Limb (tissue), 2 donors: ENCODE measurements around the gene CYP19A1.
A peak's percentile ranks its signal among the peaks of the same experiment; 100 is the strongest.
"Not testable (repeated sequence)": the region's sequence is repeated elsewhere in the genome, so short reads cannot be mapped to it uniquely, and the experiment has no call there.

Experiments
- DNase-seq, 2 donors: peaks; one replicate each; pipeline ENCODE4 v3.0.0-alpha.2; 2016; ENCODE audit errors: extremely low spot score in 2 of 2

The CYP19A1 gene

DNA sequence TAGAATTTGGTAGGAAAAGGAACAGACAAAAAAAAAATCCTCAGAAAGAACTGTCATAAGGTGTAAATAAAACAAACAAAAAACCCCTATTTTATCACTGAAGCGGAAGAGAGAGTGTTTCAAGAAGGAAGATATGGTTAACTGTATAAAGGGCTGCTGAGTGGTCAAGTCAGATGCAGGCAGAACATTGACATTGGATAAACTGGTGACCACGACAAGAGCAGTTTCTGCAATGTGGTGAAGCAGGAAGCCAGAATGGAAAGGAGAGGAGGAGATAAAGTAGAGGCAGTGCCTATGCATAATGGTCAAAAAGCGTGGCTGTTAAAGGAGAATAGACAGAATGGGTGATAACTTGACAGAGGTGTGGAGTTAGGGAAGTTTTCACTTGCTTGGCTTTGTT lies 75.3 kb downstream of the CYP19A1 start:
- DNase-seq = no peak

DNA sequence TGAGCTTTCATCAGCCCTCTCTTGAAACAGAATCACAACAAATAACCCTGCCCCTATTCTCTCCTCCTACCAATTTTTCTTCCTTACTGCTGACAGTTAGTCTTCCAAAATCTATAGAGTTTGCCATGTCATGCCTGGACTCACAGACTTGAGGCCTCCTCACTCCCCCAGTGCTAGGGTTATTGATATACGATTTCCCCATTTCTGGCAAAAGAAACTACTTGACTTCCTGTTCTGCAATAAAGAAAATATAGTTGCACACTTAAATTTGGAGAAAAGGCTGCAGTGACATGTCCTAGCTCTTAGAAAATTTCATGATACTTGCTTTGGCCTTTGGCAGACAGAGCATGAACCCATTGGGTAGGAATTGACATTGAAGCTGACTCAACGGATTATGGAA lies 75.9 kb downstream of the CYP19A1 start:
- DNase-seq = no peak

DNA sequence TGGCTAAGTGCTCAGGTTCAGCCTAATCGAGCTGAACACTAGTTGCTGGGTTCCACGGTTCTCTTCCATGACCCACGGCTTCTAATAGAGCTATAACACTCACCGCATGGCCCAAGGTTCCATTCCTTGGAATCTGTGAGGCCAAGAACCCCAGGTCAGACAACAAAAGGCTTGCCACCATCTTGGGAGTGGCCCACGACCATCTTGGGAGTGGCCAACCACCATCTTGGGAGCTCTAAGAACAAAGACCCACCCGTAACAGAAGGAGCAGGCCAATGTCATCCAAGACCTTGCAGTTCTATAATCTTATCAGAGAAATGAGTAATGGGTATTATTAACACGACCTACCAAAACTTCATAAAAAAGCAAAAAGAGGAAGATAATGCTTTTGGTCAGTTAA lies 77.3 kb downstream of the CYP19A1 start:
- DNase-seq = not testable (repeated sequence)

DNA sequence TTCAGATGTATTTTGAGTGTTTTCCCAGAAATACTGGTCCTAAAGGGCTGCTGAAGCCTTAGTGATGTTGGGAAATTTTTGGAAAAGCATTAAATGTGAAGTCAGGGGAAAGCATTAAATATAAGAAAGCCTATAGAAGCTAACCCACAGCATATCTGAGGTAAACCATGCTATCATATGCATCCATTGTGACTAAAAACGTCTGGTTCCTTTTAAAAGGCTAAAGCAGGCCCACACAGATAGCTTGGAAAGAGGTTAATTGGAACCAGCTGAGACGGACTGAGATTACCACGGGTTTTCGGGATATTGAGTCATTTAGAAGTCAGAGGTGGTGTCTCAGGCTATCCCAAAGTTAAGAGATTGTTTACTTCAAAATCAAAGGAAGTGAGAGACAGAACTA lies 78.2 kb downstream of the CYP19A1 start:
- no peak for DNase-seq

DNA sequence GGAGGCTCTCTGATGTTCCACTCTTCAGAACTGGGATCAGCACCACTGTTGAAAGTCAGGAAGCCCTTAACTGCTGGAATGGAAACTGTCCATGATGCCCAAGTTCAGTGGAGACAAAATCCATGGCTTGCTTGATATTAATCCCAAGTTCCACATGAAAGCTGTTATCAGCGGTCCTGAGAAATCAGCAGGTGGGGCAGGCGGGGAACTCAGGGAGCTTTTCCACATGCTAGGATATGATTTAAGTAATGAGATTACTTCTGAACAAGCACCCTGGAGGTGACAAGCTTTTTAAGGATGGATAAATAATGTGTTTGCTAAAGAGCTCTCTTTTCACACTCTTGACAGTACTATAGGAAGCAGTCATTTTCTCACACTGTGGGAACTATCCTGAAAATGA lies 82.9 kb downstream of the CYP19A1 start:
- DNase-seq = no peak

DNA sequence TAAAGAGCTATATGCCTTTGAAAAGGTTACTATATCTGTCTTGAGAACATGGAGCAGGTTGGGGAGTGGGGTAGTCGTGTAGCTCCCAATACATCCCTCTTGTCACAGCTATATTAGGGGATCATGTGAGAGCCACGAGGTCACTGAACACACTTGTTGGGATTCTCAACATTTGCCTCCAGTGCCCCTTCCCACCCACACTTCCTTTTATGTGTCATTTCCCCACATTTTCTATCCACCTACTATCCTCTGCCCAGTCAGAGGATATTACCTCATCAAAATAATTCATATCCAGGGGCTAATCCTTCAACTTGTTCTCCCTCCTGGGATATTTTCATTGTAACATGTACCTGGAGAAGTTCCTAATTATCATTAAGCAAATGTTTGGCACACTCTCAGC lies 85.0 kb downstream of the CYP19A1 start:
- no peak for DNase-seq

DNA sequence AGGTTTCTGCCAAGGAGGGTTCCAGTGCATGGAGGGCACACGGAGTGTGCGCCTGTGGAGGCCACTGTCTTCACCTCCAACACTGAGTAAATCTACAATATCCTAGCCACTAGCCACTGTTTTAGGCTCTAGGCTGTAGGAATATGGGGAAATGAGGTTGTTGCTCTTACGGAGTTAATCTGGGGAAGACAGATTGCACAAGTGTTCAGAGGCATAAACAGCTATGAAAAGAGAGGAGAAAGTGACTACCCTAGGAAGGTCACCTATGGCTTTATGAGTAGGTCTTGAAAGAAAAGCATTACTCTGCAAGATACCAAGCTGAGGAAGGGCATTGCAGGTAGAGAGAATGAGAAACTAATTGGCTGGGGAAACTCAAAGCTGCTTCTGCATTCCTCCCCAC lies 85.7 kb downstream of the CYP19A1 start:
- no peak for DNase-seq

DNA sequence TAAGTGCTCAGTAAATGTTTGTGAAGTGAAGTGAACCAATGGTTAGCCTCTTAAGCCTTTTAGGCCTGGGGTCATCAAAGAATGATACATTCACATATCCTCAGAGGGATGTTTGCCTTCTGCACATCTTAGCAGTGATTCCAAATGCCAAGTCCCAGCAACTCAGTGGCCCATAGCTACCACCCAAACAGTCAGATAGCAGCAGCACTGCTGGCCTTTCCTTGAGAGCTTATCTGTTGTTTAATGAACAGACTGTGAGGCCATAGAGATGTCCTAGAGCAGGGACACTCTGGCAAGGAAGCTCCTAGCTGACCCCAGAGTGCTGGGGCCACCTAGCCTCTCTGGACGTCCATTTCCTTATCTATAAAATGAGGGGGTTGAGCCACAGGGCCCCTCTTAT lies 86.8 kb downstream of the CYP19A1 start:
- DNase-seq = no peak

DNA sequence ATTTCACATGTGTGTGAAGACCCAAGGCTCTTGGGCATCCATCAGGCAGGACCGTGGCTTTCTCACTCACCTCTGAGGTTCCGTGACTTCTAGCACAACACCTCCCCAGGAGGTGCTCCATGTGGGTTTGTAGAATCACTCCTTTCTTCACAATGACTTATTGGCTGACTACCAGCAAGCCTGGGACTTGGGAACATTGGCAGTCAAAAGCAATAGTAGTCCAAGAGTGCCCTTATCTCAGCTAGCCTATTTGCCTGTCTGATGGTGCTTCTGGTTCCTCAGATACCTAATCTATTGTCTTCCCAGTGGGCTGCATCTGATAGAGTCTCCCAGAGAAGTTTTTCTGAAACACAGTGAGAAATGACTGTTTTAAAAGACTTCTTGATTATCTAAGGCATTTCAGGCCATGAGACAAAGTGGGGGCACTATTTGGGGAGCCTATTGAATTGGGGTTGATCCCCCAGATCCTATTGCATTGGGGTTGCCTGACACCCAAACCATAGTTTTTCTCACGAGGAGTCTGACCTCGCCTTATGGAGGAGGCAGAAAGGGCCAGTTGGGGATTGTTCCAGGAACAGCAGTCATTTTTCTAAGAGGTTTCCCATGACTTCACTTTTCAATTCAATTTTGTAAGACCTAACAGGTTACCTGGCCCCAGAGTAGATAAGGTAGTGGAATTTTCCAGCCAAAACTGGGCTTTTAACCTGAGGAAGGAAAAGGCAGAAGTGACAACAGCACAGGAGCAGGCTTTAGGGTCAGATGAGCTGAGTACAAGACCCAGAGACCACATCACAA lies 88.0 kb downstream of the CYP19A1 start:
- no peak for DNase-seq

DNA sequence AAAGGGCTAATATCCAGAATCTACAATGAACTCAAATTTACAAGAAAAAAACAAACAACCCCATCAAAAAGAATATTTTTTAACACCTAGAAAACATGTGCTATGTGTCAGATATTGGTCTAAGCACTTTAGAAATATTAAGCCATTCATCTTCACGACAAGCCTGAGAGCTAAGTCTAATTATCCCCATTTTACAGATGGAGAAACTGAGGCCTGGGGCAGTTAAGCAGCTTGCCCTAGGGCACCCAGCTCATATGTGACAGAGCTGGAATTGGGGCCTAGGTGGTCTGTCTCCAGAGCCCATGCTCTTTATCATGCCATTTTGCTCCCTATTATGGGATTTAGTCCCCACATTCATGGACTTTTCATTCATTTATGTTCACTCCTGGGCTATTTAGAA lies 92.8 kb downstream of the CYP19A1 start:
- no peak for DNase-seq

DNA sequence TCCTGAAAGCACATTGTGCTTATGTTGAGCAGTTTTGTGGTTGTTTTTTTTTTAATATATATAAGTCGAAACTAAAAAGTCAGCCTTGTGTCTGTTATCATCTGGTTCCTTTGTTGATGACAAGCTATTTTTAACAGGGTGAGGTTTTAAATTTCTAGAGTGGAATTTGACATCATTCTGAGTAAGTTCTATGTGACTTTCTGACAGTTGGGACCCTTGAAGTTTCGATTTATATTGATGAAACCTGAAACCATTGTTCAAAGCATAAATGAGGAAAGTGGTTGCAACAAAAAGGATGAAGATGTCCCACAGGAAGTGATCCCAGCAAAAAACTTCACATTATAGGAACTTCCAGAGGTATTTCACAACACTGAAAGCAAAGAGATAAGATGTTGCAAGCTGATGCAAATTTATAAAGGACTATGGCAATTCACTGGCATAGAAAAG lies 94.0 kb downstream of the CYP19A1 start:
- DNase-seq = no peak

DNA sequence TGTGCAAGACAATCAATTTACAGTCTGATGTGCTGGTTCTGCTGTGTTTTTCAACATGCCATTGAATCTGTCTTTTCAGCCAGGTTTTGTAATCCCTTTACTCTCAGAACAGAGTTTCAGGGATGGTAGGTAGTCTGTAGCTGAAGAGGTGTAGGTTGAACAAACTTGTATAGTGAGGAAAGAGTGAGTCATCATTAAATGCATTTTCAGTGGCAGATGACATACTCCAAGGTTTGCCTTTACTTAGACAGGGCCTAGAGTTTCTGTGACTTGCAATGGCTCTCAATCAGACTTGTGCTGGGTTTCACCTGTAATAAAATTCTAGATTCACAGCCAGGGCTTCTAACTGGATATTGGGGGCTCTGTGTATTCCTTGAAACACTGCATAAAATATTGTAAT lies 94.6 kb downstream of the CYP19A1 start:
- no peak for DNase-seq

DNA sequence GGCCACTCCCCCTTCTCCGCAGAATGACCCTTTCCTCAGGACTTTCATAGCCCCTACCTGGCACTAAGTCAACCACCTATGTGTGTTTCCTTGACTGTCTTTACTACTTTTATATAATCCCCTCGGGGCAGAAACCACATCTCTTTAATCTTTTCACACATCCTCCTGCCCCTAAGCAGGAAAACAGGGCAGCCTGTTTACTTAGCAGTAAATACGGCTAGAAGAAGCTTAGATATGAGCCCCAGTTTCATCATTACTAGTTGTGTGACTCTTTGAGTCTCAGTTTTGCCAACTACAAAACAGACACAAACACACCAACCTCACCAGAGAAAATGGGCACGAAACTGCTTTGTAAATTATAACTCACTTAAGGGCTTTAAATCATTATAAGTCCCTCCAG lies 98.3 kb downstream of the CYP19A1 start:
- no peak for DNase-seq

DNA sequence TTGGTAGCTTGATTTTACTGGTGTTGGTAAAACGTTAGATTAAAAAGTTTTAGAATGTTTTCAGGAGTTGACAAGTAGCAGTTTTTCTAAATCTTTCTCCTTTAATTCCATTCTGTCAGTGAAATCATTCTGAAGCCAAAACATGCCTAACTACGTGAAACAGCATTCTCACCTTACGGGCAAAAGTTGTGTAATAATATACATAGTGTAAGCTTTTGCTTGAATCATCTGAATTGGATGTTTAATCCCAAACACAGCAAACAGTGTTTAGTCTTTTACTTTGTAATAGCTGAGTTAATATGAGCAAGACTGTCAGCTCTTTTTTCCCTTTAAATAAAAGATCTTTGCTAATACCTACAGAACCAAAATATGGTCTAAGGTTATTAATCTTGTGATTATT lies 100.6 kb downstream of the CYP19A1 start:
- no peak for DNase-seq

DNA sequence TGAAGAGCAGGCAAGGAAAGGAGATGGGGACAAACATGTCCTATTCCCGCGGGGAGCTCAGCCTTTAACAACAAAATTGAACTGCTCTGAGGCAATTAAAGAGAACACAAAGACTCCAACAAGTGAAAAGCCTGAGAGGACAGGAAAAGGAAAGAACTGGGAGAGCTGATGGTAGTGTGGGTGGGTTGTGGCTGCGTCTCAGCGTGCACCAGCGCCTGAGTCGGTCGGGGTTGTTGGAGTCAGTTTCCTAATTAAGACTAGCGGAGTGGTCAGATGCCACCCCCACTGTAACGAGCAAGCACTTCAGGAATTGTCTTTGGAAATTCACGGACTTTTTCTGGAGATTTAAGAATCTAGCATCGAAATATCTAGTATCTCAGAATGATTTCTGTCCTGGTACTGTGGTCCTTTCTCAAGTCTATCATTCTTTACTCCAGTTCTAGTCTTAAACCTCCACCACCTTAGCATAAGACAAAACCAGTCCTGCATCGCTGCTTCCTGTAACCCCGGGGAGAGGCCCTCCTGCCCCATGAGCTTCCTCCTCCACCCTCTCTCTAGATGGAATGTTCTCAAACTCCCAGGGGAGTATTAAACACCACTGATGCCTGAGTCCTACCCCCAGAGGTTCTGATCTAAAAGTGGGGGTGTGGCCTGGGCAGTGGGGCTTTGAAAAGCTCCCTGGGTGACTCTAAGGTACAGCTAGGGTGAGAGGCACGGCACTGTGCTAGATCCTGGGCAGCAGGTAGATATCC lies 104.0 kb downstream of the CYP19A1 start:
- DNase-seq = no peak

DNA sequence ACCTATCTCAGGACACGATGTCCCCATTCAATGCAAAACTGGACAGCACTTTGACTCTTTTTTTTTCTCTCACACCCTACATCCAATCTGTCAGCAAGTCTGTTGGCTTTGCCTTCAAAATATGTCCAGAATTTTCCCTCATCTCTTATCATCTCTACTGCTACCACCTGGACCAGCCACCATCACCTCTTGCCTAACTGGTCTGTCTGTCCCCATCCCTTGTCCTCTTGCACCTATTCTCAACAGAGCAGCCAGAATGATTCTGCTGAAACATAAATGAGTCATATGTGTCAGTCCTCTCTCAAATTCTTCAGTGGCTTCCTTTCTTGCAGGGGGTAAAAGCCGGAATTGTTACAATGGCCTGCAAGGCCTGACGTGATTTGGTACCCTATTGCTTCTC lies 105.8 kb downstream of the CYP19A1 start:
- no peak for DNase-seq

DNA sequence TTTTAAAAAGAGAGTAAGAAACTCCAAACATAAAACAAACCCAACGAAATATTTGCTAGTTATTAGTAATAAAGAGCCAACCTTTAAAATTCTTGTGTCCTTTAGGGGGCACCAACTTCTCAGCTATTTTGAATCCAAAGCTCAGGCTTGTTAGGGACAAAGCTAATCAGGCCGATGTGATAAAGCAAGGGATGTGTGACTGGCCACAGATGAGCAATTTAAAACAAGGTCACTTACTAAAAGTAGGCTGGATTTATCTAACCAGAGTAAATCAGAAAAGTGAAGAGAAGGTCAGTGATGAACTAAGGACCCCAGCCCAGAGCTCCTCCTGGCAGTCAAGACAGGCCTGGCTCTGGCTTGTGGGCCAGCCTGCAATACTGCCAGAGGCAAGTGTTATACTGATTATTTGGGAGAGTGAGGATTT lies 108.5 kb downstream of the CYP19A1 start:
- peak in 1 of 2 donors; percentile 47 for DNase-seq

DNA sequence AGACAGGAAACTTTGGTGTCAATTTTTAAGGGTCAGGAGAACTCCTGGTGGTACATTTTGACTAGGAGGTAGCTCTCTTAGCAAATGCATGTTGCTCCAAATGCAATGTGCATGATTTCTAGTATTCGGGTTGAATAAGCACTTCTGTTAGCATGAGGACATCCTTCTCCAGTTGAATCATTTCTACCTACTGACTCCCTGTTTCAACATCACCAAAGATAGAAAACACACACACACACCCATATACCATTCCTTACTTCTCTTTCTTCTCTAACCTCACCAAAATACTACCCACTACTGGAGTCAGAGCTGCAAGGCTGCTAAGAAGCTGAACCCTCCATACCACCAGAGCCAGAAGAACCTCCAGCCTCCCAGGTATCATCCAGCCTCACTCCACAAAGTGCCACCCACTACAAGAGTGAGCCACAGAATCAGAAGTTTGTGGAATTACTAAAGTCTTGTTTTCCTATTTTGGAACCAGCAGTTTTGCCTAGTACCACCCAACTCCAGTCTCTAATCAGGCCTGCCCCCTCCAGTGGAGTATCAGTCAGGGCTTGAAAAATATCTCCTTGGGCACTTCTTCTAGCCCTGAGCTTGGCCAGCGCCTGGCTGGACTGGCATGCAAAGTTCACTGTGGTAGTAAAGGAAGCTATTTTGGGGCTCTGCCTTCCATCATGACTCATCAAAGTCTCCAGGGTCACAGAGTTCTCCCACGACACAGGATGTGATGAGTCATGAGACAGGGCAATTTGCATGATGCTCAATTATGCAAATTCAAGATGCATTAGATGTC lies 110.3 kb downstream of the CYP19A1 start:
- no peak for DNase-seq

DNA sequence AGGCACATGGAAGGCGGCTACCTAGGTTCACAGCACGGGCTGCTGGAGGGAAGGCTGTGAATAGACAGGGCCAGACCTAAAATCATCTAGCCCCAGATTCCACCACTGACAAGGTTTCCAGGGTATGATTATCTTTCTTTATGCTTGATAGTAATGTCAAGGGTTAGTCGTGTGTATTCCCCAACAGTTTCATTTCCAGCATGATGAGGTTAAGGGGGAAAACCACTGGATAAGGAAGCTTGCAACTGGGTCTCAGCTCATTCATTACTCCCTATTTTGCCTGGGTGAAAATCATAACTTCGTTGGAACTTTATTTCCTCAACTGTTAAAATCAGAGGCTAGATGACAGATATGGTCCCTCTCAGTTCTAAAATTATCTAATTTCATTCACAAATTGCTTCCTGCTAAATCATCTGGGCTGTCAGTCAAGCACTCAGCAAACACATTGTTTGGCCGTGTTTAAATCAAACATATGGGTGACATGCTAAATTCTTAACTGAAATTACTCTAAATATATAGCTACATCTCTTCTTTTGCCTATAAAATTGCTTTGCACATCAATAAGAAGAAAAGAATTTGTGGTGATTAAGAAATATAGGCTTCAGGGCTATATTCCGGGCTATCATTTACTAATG lies 111.7 kb downstream of the CYP19A1 start:
- DNase-seq = no peak

DNA sequence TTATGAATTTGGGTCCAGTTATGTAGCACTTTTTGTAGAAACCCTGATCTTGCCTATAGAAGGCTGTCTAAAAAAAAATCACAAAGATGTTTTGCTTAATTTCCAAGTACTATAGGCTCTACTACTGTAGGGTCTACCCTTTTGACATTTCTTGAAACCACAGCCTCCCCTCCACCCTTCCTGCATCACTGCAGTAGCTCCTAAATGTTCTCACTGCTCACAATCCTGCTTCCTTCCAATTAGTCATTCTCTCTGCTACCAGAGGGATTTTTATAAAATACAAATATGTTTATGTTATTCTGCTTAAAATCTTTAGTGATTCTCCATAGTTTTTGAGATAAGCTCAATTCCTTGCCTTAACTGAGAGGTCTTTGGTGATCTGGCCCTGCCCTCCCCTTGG lies 114.0 kb downstream of the CYP19A1 start:
- DNase-seq = no peak

DNA sequence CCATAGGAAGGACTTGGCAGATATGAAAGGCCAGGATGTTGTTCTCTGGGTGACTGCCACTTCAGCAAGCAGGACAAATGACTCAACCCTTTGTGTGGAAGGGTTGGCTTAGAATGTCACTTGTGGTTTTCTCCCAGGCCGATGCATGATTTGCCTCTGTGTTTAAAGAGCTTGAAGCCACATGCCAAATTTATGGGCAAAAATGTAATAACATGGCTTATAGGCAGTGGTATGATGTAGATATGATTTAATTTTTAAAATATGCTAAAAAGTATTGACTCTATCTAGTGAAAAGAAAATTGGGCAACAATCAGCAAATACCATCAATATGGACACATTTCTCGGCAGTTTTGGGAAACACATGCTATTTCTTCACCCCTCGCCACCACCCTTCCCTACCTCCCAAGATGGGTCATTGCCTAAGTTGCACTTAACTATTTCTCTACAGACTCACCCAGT lies 114.6 kb downstream of the CYP19A1 start:
- no peak for DNase-seq
